Ishikawa (cell line): ENCODE data around the gene CD207.

Experiments
- CEBPB ChIP-seq: IDR thresholded peaks from 2 replicates; pipeline ENCODE4 v1.6.1; 2012
- CREB1 ChIP-seq: IDR thresholded peaks from 2 replicates; pipeline ENCODE4 v1.6.1; 2012; ENCODE audit warnings: low read depth
- EGR1 ChIP-seq: IDR thresholded peaks from 2 replicates; pipeline ENCODE4 v1.6.1; 2012
- EP300 ChIP-seq: IDR thresholded peaks from 2 replicates; pipeline ENCODE4 v1.6.1; 2012; ENCODE audit warnings: borderline replicate concordance
- FOXM1 ChIP-seq: IDR thresholded peaks from 2 replicates; pipeline ENCODE4 v1.6.1; 2012; ENCODE audit warnings: low read depth, borderline replicate concordance
- MAX ChIP-seq: IDR thresholded peaks from 2 replicates; pipeline ENCODE4 v1.6.1; 2012
- NFIC ChIP-seq: IDR thresholded peaks from 2 replicates; pipeline ENCODE4 v1.6.1; 2012
- RAD21 ChIP-seq: IDR thresholded peaks from 2 replicates; pipeline ENCODE4 v1.6.1; 2012; ENCODE audit warnings: low read depth
- REST ChIP-seq: IDR thresholded peaks from 2 replicates; pipeline ENCODE4 v1.6.1; 2012; ENCODE audit warnings: low read depth, mild to moderate bottlenecking
- TAF1 ChIP-seq: IDR thresholded peaks from 2 replicates; pipeline ENCODE4 v1.6.1; 2012; ENCODE audit warnings: low read depth, mild to moderate bottlenecking
- TCF12 ChIP-seq: IDR thresholded peaks from 2 replicates; pipeline ENCODE4 v1.6.1; 2012; ENCODE audit warnings: low read depth
- TEAD4 ChIP-seq: IDR thresholded peaks from 2 replicates; pipeline ENCODE4 v1.6.1; 2012
- YY1 ChIP-seq: IDR thresholded peaks from 2 replicates; pipeline ENCODE4 v1.6.1; 2012; ENCODE audit warnings: low read depth
- ZBTB7A ChIP-seq: IDR thresholded peaks from 2 replicates; pipeline ENCODE4 v1.6.1; 2012; ENCODE audit warnings: low read depth
- TF ChIP-seq, protein P1 (sequence below): IDR thresholded peaks from 2 replicates; pipeline ENCODE4 v1.6.1; 2012

CD207 gene

DNA sequence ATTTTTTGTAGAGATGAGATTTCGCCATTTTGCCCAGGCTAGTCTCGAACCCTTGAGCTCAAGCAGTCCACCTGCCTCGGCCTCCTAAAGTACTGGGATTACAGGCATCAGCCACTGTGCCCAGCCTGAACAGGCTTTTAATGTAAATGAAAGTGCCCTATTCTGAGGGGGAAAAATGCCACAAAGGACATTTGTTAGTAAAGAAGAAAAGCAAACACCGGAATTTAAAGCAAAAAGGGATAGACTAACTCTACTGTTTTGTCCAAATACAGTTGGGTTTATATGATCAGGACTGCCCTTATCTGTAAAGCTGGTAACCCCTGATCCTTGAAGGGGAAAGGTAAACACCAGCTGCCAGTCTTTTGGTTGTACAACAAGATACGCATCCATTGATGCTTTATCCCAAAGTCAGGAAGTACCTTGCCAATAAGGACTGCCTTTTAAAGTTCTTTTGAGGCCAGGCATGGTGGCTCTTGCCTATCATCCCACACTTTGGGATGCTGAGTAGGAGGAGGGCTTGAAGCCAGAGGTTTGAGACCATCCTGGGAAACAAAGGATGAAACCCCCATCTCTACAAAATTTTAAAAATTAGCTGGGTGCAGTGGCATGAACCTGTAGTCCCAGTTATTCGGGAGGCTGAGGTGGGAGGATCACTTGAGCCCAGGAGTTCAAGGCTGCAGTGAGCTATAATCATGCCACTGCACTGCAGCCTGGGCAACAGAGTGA is 28.4 kb downstream of the CD207 start:
- TF ChIP-seq REST, result no peak
- no peak for TF ChIP-seq EGR1
- TF ChIP-seq RAD21, result no peak
- no peak for TF ChIP-seq ZBTB7A
- no peak for TF ChIP-seq TEAD4
- TF ChIP-seq TAF1, result no peak
- no peak for TF ChIP-seq TCF12
- no peak for TF ChIP-seq YY1

GRCh38 chr2:70806620-70807019 is 29.0 kb downstream of the CD207 start:
- TF ChIP-seq TEAD4 (no peak), REST (no peak), ZBTB7A (no peak), EGR1 (no peak), EP300 (no peak), CEBPB (no peak), MAX (no peak), NFIC (no peak), TCF12 (no peak), YY1 (no peak), TAF1 (no peak), FOXM1 (no peak), CREB1 (no peak)
- TF ChIP-seq, protein P1, sequence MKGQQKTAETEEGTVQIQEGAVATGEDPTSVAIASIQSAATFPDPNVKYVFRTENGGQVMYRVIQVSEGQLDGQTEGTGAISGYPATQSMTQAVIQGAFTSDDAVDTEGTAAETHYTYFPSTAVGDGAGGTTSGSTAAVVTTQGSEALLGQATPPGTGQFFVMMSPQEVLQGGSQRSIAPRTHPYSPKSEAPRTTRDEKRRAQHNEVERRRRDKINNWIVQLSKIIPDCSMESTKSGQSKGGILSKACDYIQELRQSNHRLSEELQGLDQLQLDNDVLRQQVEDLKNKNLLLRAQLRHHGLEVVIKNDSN, result no peak

DNA sequence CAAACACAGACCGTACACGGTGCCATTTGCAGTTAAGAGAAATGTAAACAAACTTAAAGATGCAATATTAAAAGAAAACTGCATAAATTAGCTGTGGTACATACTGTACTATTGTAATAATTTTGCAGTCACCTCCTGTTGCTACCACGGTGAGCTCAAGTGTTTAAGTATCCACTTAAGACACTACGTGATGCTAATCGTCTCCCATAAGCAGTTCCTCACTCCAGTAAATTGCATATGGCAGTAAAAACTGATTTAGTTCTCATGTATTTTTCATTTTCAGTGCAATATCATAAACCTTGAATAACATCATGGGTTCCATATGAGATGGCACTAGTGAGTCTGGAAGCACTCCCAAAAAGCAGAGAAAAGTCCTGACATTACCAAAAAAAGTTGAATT is 29.6 kb downstream of the CD207 start:
- TF ChIP-seq, protein P1, result no peak
- no peak for TF ChIP-seq YY1
- no peak for TF ChIP-seq REST
- no peak for TF ChIP-seq RAD21
- no peak for TF ChIP-seq EP300
- no peak for TF ChIP-seq EGR1
- TF ChIP-seq TEAD4, result no peak
- TF ChIP-seq TCF12, result no peak
- no peak for TF ChIP-seq CREB1
- TF ChIP-seq CEBPB, result no peak
- TF ChIP-seq MAX, result no peak
- TF ChIP-seq FOXM1, result no peak
- no peak for TF ChIP-seq NFIC

DNA sequence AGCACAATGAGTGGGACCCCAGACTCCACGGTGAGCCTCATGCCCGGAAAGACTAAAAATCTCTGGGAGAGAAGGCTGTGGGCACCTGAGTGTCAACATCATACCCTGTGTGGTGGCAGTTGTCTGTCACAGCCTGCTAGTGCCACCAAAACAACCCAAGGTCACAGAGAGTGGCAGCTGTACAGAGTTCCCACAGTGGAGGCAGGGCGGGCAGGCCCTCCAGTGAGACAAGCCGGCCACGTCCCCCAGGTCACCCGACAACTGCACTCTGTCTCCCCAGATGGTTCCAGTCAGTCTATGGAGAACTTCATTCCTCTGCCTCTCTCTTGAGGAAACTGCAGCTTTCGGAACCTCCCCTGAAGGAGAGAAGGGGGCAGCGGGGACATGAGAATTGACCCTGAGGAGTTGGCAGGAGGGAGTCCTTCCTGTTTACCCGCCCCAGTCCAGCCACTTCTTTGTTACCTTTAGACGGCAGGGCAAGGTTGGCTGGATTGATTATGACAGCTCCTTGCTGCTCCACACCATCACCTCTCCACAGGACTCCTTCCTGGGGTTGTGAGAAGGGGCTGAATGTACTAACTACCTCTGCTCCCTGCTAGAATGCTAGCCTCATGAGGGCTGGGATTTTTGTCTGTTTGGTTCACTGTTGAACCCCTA is 33.9 kb downstream of the CD207 start:
- TF ChIP-seq ZBTB7A, result no peak
- no peak for TF ChIP-seq REST
- no peak for TF ChIP-seq MAX
- TF ChIP-seq NFIC, result no peak
- TF ChIP-seq TAF1, result no peak
